Type B pancreatic cell (in vitro differentiated cells): Measurements from ENCODE around the gene GJB2. TPM values are rescaled to one million over a fixed set of nuclear protein-coding genes. Genes with fewer than 3 reads are reported as not detected.

Experiments
- DNase-seq: peaks from one replicate; pipeline ENCODE4 v3.0.0; 2021; ENCODE audit warnings: mixed read lengths; ENCODE audit not compliant: unreplicated experiment; ENCODE audit errors: extremely low spot score
- H3K27ac Mint-ChIP-seq: 2 replicates; pipeline ENCODE4 v1.8.0; 2021; ENCODE audit warnings: mild to moderate bottlenecking, mixed read lengths
- H3K27me3 Mint-ChIP-seq: 2 replicates; pipeline ENCODE4 v1.8.0; 2021; ENCODE audit warnings: mixed read lengths
- H3K36me3 Mint-ChIP-seq: 2 replicates; pipeline ENCODE4 v1.8.0; 2021; ENCODE audit warnings: mixed read lengths
- H3K4me1 Mint-ChIP-seq: one replicate; pipeline ENCODE4 v1.8.0; 2021; ENCODE audit warnings: mixed read lengths; ENCODE audit not compliant: unreplicated experiment
- H3K4me3 Mint-ChIP-seq: 2 replicates; pipeline ENCODE4 v1.8.0; 2021; ENCODE audit warnings: mild to moderate bottlenecking, mixed read lengths
- H3K9me3 Mint-ChIP-seq: 2 replicates; pipeline ENCODE4 v1.8.0; 2021; ENCODE audit warnings: mixed read lengths
- total RNA-seq: library from RNA; stranded (reverse); gene quantifications from 2 replicates; pipeline ENCODE4 v1.2.1, GENCODE V29; 2021; ENCODE audit warnings: low replicate concordance
- TF ChIP-seq, protein P1 (sequence below): fragments of 200-600 bp; sonication (generic); conservative IDR thresholded peaks from 2 replicates; pipeline ENCODE4 v1.5.0; 2021; ENCODE audit warnings: antibody characterized with exemption, mild to moderate bottlenecking

The GJB2 gene
- total RNA-seq, 1 donor from 2014 or later = 14.3 TPM

DNA sequence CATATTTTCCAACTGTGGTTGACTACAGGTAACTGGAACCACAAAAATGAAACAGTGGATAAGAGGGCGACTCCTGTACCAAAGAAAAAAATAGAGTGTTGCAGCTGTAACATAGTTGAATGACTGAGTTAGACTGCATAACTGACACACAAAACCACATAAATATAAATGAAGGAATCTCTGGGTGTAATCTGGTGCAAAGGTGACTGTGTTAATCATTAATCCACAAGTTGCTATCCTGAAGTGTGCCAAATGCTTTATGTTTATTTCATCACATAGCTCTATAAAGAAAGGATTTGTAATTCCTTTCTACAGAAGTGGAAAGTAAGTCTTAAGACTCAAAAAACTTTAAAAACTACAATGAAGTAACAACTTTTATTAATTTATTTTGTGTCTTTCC is 6.0 kb upstream of the GJB2 start:
- Mint-ChIP-seq H3K27ac (no peak overlapping the region), H3K27me3 (peaks cover 35% of the 10 kb centered on the region), H3K36me3 (no peaks in the 10 kb centered on the region), H3K4me3 (no peak overlapping the region), H3K4me1 (peaks cover 14% of the 10 kb centered on the region), H3K9me3 (peaks cover 5% of the 10 kb centered on the region)
- TF ChIP-seq, protein P1, sequence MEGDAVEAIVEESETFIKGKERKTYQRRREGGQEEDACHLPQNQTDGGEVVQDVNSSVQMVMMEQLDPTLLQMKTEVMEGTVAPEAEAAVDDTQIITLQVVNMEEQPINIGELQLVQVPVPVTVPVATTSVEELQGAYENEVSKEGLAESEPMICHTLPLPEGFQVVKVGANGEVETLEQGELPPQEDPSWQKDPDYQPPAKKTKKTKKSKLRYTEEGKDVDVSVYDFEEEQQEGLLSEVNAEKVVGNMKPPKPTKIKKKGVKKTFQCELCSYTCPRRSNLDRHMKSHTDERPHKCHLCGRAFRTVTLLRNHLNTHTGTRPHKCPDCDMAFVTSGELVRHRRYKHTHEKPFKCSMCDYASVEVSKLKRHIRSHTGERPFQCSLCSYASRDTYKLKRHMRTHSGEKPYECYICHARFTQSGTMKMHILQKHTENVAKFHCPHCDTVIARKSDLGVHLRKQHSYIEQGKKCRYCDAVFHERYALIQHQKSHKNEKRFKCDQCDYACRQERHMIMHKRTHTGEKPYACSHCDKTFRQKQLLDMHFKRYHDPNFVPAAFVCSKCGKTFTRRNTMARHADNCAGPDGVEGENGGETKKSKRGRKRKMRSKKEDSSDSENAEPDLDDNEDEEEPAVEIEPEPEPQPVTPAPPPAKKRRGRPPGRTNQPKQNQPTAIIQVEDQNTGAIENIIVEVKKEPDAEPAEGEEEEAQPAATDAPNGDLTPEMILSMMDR = no peak
- no peak for DNase-seq

DNA sequence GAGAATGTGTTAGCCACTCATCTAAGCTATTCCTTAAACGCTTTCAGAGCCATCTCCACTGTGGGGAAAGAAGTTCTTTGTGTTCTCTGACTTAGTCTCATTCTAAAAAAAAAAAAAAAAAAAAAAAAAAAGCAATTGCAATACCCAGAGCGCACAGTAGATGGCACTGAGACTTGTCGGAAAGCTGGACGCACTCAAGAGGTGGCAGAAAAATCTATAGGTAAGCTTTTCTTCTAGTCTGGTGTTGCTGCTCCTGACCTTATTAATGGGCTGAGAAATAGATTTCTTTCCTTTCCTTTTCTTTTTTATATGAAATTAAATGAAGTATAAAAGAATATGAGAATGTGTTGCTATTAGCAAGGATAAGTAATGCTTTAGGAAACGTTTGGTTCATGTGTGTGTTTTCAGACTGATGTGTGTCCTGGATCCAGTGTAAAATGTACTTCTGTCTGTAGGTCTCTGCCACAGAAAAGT is 4.7 kb upstream of the GJB2 start:
- DNase-seq = no peak
- Mint-ChIP-seq H3K9me3 (peaks cover 5% of the 10 kb centered on the region), H3K4me1 (peaks cover 14% of the 10 kb centered on the region), H3K4me3 (no peak overlapping the region), H3K27ac (peak overlapping the region; percentile 13), H3K36me3 (no peaks in the 10 kb centered on the region), H3K27me3 (peaks cover 42% of the 10 kb centered on the region)
- TF ChIP-seq, protein P1 = peak; percentile 81

DNA sequence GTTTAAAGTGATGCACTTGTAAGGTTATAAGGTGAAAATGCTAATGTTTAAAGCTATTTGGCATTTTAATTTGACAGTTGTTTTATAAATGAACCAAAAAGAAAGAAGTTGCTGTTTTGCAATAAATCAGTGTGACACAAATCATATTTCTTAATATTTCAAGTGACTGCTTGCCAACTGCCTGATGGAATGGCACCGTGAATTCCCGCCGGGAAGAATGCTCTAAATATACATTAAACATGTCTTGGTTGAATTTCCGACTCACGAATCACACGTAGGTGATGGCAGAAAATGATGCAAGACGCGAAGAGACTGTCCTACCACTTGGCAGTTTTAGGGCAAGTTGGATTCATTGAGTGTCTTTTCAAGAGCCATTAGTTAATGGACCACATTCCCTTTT is 3.1 kb upstream of the GJB2 start:
- TF ChIP-seq, protein P1 = no peak
- H3K36me3 Mint-ChIP-seq = no peaks in the 10 kb centered on the region
- H3K4me1 Mint-ChIP-seq = peaks cover 14% of the 10 kb centered on the region
- no peak for DNase-seq
- H3K9me3 Mint-ChIP-seq = peaks cover 5% of the 10 kb centered on the region
- H3K4me3 Mint-ChIP-seq = no peak overlapping the region
- no peak overlapping the region for H3K27ac Mint-ChIP-seq
- peaks cover 57% of the 10 kb centered on the region for H3K27me3 Mint-ChIP-seq

DNA sequence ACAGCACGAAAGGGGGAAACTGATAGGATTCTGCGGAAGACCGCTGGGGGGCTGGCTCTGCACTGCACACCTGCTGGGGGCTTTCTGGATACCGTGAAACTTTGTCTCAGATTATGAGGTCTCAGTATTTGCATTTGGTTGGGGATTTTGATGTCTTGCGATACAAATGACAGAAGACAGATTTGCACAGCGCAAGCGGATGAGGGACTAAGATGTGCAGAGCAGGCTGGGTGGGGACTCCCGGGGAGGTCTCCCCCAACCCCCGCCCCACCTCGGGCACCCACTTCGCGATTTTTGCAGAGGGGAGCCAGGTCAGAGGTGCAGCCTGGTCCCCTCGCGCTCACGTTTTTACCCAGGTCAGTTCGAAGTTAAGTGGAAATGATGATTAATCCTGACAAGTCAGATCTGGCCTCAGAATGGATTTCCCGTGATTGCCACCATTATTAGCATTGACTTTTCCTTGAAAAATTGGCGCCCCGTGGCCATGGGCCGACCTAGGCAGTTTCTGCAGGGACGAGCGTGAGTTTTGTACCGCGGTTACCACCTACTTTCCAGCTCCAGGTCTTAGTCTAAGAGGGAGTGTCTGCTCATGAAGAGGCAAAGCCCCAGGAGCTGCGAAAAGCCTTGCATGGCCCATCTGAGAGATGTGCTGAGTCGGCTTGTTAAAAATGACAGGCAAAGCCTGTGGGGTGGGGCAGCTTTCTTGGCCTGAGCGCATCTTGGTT is 1.3 kb upstream of the GJB2 start:
- Mint-ChIP-seq H3K9me3 (no peaks in the 10 kb centered on the region), H3K27ac (peak overlapping the region; percentile 3), H3K27me3 (peaks cover 73% of the 10 kb centered on the region)

DNA sequence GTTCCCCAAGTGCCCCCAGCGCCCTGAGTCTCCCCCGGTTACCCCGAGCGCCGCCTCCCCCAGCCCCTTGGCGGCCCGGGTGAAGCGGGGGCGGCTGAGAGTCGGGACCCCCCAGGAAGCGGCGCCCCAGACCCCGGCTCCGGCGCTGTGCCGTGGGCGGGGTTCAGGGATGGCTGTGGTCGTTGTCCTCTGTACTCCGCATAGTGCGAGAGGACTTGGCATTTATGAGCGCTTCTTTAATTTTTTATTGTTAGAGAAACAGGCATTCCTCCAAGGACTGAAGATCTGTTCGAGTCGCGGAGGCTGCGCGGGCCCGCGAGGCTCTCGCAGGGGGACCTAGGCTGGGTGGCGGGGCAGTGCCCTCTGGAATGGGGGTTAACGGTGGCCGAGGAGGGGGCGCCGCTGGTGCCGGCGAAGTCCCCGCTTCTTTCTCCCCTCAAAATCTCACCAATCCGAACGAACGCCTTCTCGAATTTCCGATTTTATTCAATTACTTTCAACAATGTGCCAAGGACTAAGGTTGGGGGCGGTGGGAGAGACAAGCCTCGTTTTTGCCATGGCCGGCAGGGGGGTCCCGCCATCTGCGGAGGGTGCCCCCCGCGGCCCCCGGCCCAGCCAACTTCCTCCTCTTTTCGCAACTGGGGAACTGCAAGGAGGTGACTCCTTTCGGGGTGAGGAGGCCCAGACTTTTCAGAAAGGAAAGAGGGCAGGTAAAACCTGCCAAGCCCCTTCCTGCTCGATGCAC is 596 bp upstream of the GJB2 start:
- DNase-seq = no peak
- H3K36me3 Mint-ChIP-seq = peaks cover 5% of the 10 kb centered on the region
- no peak overlapping the region for H3K27ac Mint-ChIP-seq
- no peaks in the 10 kb centered on the region for H3K9me3 Mint-ChIP-seq
- peaks cover 14% of the 10 kb centered on the region for H3K4me1 Mint-ChIP-seq
- H3K27me3 Mint-ChIP-seq = peaks cover 78% of the 10 kb centered on the region
- H3K4me3 Mint-ChIP-seq = peak overlapping the region; percentile 83
- TF ChIP-seq, protein P1 = peak; percentile 18

More for the DNA sequence above, 1.3 kb upstream of the GJB2 start:
- H3K4me1 Mint-ChIP-seq = peaks cover 14% of the 10 kb centered on the region
- H3K36me3 Mint-ChIP-seq = peaks cover 4% of the 10 kb centered on the region
- TF ChIP-seq, protein P1 = no peak
- no peak for DNase-seq
- H3K4me3 Mint-ChIP-seq = peak overlapping the region; percentile 83
